GM18520 (cell line): ENCODE data around the gene ZBTB7C.

ENCODE experiments used
- ATAC-seq: cut with Tn5 transposase; IDR thresholded peaks from one replicate; pipeline ENCODE4 v1.9.1; 2021; ENCODE audit not compliant: unreplicated experiment

The ZBTB7C gene

GRCh38 chr18:48219810-48220499 is 189.2 kb downstream of the ZBTB7C start:
- ATAC-seq, result no peak

GRCh38 chr18:48219037-48219809 is 190.0 kb downstream of the ZBTB7C start:
- ATAC-seq, result no peak

GRCh38 chr18:48218285-48219022 is 190.7 kb downstream of the ZBTB7C start:
- no peak for ATAC-seq

- no peak for ATAC-seq
These were observed 191.6 kb downstream of the ZBTB7C start for GRCh38 chr18:48217258-48218250.

GRCh38 chr18:48216639-48217257 is 192.4 kb downstream of the ZBTB7C start:
- ATAC-seq, result no peak

GRCh38 chr18:48215876-48216638 is 193.1 kb downstream of the ZBTB7C start:
- ATAC-seq, result no peak

GRCh38 chr18:48213791-48214190 is 195.4 kb downstream of the ZBTB7C start:
- no peak for ATAC-seq

- no peak for ATAC-seq
These were observed 200.6 kb downstream of the ZBTB7C start for GRCh38 chr18:48208432-48209140.

GRCh38 chr18:48207733-48208132 is 201.4 kb downstream of the ZBTB7C start:
- no peak for ATAC-seq

- no peak for ATAC-seq
These were observed 202.3 kb downstream of the ZBTB7C start for GRCh38 chr18:48206887-48207286.

GRCh38 chr18:48203961-48204666 is 205.1 kb downstream of the ZBTB7C start:
- ATAC-seq, result no peak

GRCh38 chr18:48203288-48203945 is 205.8 kb downstream of the ZBTB7C start:
- ATAC-seq, result no peak

GRCh38 chr18:48202350-48203260 is 206.6 kb downstream of the ZBTB7C start:
- no peak for ATAC-seq

- ATAC-seq, result no peak
These were observed 207.2 kb downstream of the ZBTB7C start for GRCh38 chr18:48202006-48202348.

- no peak for ATAC-seq
These were observed 207.7 kb downstream of the ZBTB7C start for GRCh38 chr18:48201337-48202005.
